PFSK-1 (cell line): ENCODE data around the gene ATP13A4.

Experiments used
- FOXP2 ChIP-seq: optimal IDR thresholded peaks from 2 replicates; pipeline ENCODE3; 2011; ENCODE audit warnings: borderline replicate concordance, control low read depth, inconsistent platforms; ENCODE audit not compliant: insufficient read depth; ENCODE audit errors: extremely low read length, extremely low read depth
- POLR2AphosphoS5 ChIP-seq: IDR thresholded peaks from 2 replicates; pipeline ENCODE4 v1.6.1; 2012; ENCODE audit warnings: low read depth, mild to moderate bottlenecking, control low read depth, low read length, moderate library complexity
- SIN3A ChIP-seq: IDR thresholded peaks from 2 replicates; pipeline ENCODE4 v1.6.1; 2012; ENCODE audit warnings: mild to moderate bottlenecking, low read length, moderate library complexity, borderline replicate concordance; ENCODE audit not compliant: insufficient read depth
- TAF1 ChIP-seq: IDR thresholded peaks from 2 replicates; pipeline ENCODE4 v1.6.1; 2012; ENCODE audit warnings: low read length, control low read depth, borderline replicate concordance; ENCODE audit not compliant: insufficient read depth
- TF ChIP-seq, protein P1 (sequence below), 2 experiments: IDR thresholded peaks; 2 replicates each; pipeline versions ENCODE4 v1.6.1 to v1.8.0; 2011 to 2012; ENCODE audit warnings: low read depth in 2 of 2, low read length in 2 of 2, control low read depth in 1 of 2, inconsistent platforms in 1 of 2, mild to moderate bottlenecking in 1 of 2, moderate library complexity in 1 of 2; ENCODE audit not compliant: insufficient read depth in 1 of 2

- TF ChIP-seq, protein P1, sequence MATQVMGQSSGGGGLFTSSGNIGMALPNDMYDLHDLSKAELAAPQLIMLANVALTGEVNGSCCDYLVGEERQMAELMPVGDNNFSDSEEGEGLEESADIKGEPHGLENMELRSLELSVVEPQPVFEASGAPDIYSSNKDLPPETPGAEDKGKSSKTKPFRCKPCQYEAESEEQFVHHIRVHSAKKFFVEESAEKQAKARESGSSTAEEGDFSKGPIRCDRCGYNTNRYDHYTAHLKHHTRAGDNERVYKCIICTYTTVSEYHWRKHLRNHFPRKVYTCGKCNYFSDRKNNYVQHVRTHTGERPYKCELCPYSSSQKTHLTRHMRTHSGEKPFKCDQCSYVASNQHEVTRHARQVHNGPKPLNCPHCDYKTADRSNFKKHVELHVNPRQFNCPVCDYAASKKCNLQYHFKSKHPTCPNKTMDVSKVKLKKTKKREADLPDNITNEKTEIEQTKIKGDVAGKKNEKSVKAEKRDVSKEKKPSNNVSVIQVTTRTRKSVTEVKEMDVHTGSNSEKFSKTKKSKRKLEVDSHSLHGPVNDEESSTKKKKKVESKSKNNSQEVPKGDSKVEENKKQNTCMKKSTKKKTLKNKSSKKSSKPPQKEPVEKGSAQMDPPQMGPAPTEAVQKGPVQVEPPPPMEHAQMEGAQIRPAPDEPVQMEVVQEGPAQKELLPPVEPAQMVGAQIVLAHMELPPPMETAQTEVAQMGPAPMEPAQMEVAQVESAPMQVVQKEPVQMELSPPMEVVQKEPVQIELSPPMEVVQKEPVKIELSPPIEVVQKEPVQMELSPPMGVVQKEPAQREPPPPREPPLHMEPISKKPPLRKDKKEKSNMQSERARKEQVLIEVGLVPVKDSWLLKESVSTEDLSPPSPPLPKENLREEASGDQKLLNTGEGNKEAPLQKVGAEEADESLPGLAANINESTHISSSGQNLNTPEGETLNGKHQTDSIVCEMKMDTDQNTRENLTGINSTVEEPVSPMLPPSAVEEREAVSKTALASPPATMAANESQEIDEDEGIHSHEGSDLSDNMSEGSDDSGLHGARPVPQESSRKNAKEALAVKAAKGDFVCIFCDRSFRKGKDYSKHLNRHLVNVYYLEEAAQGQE (IDR thresholded peaks at IDR 0.05; ENCODE audit: insufficient read depth in 1 of 2, low read depth in 2 of 2, low read length in 2 of 2) = no peak
- TF ChIP-seq SIN3A = no peak
- no peak for TF ChIP-seq POLR2AphosphoS5
- no peak for TF ChIP-seq FOXP2
- TF ChIP-seq TAF1 = no peak
Observed at GRCh38 chr3:193378706-193379105, 176.0 kb downstream of the ATP13A4 start, which contains the start of gene ATP13A5.
